ENCODE measurements around the gene RPS6KA2. TPM values are rescaled to one million over a fixed set of nuclear protein-coding genes. Genes with fewer than 3 reads are reported as not detected.

Gene RPS6KA2
- total and polyA plus RNA-seq, 2 donors (not counting 1 experiment from before 2014, with no cell fraction given) = 2.2 to 16.0 TPM

GRCh38 chr6:166616261-166617238 is 10.5 kb downstream of the RPS6KA2 start:
- H3K9me3 Mint-ChIP-seq (ENCODE audit: insufficient read depth) = no peaks in the 10 kb centered on the region
- Histone ChIP-seq H3K4me3 (ENCODE audit: control extremely low read depth in 1 of 5, extremely low read depth in 1 of 5, insufficient read depth in 1 of 5, low read depth in 2 of 5, low read length in 4 of 5) (no peak overlapping the region), H2AFZ (ENCODE audit: insufficient read depth, low read depth, low read length, poor library complexity, severe bottlenecking) (no peak overlapping the region), H3K4me2 (replicated peaks; ENCODE audit: low read depth, low read length, poor library complexity, severe bottlenecking) (no peak overlapping the region), H3K36me3 (replicated peaks in 1 of 2; ENCODE audit: control extremely low read depth in 1 of 2, control insufficient read depth in 1 of 2, extremely low read depth in 1 of 2, insufficient read depth in 2 of 2, low read length in 1 of 2) (no peaks in the 10 kb centered on the region), H3K9me3 (ENCODE audit: control extremely low read depth in 1 of 3, control insufficient read depth in 2 of 3, insufficient read depth in 1 of 3, low read length in 2 of 3) (no peaks in the 10 kb centered on the region), H3K4me1 (ENCODE audit: control insufficient read depth in 2 of 2, insufficient read depth in 2 of 2, low read length in 2 of 2) (no peaks in the 10 kb centered on the region), H3K79me2 (ENCODE audit: control insufficient read depth, insufficient read depth, low read length) (peaks cover 16% of the 10 kb centered on the region), H3K27me3 (replicated peaks in 1 of 4; ENCODE audit: control extremely low read depth in 1 of 4, control insufficient read depth in 3 of 4, insufficient read depth in 4 of 4, low read length in 3 of 4) (no peaks in the 10 kb centered on the region), H3K9ac (ENCODE audit: low read length) (no peak overlapping the region), H3K27ac (ENCODE audit: low read length in 2 of 2) (no peak overlapping the region), H4K20me1 (ENCODE audit: control insufficient read depth, insufficient read depth, low read length, poor library complexity, severe bottlenecking) (no peaks in the 10 kb centered on the region)
- no peak overlapping the region for H3K4me3 Mint-ChIP-seq
- 97% methylated on average over 21 of the region's 22 CpGs for WGBS (ENCODE audit: insufficient coverage)
- H3K4me1 Mint-ChIP-seq = no peaks in the 10 kb centered on the region
- no peaks in the 10 kb centered on the region for H3K27me3 Mint-ChIP-seq
- ChIA-PET POLR2A (no interaction called here), CTCF (no interaction called here)
- intact Hi-C loops (cut with micrococcal nuclease) = no loop called here
- DNase-seq = no peak
- TF ChIP-seq EZH2 (IDR thresholded peaks at IDR 0.05; ENCODE audit: borderline replicate concordance, insufficient read depth, low read depth, low read length, poor library complexity, severe bottlenecking) = no peak
- TF ChIP-seq CTCF (IDR thresholded peaks at IDR 0.05) = no peak
- no peak for ATAC-seq (ENCODE audit: low read depth)
- no peak overlapping the region for H3K27ac Mint-ChIP-seq

All from B cell (primary cell).